GM18508 (cell line): ENCODE data around the gene SAMD13.

Source experiments
- ATAC-seq: cut with Tn5 transposase; IDR thresholded peaks from one replicate; pipeline ENCODE4 v1.9.1; 2021; ENCODE audit warnings: moderate number of reproducible peaks; ENCODE audit not compliant: insufficient read depth, unreplicated experiment

The SAMD13 gene

DNA sequence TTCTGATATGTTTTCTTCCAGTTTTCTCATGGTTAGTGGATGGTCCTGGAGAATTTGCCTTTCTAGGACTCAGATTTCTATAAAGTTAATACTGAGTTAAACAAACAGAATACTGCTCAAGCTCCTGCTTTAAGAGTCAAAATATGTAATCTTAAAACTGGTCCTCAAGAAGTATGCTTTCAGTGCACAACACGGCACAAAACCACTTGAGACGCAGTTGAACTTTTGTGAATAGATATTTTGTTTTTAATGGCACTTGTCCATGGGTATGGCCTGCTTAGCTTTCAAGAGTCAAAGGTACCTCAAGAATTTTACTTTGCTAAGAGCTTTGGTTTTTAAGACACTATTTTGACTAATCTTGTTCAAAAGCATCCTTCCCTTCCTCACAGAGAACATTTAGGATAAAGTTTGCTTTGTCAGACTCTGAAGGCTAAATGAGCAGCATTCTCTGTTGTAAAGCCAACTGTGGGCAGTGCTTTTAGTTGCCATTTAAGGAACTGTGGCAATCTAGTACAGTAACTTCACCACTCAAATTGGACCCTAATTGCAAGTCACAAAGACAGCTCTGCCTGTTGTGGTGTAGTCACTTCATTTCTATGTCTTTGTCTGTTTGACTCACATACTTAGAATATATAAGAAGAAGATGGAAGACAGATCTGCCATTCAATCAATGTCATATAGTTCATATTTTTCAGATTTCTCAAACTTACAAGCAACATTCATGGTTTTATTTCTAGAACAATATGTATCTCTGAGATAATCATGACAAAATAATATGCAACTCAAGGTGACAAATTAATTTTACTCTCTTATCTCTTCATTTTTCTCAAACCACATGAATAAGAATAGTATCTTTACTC lies 28.8 kb downstream of the SAMD13 start:
- no peak for ATAC-seq

DNA sequence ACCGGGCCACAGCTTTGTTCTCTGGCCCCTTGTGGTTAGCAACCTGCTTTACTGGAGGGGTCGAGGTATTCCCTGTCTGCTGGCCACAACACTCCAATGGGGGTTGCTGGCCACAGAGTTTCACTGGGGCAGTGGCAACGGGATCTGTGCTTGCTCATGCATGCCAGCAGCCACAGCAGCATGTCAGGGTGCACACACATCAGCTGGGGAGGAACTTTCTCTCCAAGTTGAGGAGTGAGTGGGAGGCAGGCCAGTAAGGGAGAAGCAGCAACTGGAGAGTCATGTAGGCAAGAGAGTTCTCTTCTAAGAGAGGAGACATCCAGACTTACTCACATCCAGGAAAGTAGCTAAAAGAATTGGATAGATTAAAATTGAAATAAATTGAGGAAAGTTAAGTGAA lies 38.0 kb downstream of the SAMD13 start:
- ATAC-seq, result no peak

GRCh38 chr1:84344286-84344685 lies 42.8 kb downstream of the SAMD13 start:
- ATAC-seq, result no peak

- ATAC-seq, result no peak
Measured at GRCh38 chr1:84345220-84345619, 43.7 kb downstream of the SAMD13 start.

DNA sequence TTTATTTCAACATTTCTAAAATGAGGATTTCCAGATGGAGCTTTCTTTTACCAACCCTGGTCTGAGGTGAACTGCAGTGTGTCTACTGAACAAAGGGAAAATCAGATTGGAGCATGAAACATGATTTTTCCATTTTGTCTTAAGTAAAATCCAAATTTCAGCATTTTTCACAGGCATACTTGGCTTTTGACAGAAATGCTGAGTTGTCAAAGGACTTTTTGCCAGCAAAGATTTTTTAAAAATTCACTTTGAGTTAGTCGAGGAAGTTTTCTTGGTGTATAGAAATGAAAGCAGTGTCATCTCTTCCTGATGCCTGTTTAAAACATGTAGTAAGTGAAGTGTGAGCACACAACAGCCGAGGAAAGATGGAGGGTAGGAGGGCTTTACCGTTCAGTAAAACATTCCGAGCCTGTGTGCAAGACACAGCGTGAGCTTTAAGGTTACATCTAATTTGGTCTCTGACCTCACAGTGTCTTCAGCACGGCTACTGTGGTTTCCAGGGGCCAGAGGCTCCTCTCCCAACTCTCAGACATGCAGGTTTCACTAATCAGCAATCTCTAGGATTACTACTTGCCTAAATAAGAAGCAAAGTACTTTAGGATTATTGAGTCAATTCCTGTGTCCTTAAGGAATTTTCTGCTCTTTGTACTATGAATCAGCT lies 45.9 kb downstream of the SAMD13 start:
- ATAC-seq, result no peak

DNA sequence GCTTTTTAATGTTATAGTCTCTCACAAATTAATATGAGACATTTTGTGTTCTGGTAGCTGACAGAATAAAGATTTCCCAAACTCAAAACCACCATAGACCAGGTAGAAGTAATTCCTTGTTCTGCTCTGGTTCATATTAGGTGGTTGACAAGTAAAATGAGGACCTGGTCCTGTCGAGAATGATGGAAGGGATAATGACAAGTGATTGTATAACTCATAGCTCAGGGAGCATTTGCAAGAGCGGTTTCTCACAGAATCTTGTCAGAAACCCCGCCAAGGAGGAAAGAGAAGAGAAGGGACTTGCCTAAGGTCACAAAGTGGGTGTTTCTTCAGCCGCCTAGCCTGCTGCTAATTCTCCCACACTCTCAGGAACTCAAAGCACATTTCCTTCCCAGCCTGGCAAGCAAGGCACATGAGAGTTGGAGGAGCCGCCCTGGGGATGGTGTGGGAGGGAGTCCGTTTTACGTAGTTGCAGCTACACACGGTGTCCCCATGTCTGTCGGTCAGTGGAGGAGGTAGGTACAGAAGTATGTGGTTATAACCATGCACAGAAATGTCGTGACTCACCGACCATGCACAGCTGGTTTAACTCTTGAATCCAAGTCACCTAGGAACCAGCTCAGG lies 46.5 kb downstream of the SAMD13 start:
- no peak for ATAC-seq

DNA sequence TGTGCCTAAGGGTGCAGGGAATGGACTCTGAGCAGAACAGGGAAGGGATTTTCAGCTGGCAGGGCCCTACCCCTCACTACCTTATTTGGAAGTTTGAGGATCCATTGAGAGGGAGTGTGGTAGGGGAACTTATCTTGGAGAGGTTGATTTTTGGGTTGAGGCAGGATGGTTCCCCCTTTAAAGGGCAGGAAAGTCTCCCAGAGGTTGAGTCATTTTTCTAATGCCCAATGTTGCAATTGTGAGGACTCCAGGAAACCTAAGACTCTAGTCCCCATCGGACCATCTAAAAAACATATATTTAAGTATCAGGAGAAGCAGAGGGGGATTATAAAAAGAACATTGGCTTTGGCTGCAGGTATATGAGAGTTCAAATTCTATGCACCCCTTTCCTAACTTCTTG lies 47.3 kb downstream of the SAMD13 start:
- ATAC-seq, result no peak

GRCh38 chr1:84350104-84350503 lies 48.6 kb downstream of the SAMD13 start:
- ATAC-seq, result no peak

GRCh38 chr1:84350550-84350949 lies 49.0 kb downstream of the SAMD13 start:
- ATAC-seq, result no peak

- no peak for ATAC-seq
Measured at GRCh38 chr1:84352298-84353106, 51.0 kb downstream of the SAMD13 start.

DNA sequence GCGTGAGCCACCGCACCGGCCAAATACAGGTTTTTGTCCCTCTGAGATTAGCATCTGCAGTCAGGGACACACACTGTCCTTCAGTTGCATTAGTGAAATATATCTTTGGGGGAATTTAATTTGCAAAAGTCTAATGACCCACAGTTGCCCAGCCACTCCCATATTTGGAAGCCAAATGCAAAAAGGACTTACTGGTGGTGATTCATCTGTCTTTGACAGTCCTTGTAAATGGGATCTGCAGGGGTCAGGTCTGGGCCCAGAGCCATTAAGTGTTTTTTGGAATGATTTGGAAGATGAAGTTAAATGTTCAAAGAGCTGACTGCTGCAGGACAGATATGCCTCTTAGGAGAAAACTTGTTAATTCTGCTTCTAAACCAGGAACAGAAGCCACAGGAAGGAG lies 52.2 kb downstream of the SAMD13 start:
- ATAC-seq, result no peak

DNA sequence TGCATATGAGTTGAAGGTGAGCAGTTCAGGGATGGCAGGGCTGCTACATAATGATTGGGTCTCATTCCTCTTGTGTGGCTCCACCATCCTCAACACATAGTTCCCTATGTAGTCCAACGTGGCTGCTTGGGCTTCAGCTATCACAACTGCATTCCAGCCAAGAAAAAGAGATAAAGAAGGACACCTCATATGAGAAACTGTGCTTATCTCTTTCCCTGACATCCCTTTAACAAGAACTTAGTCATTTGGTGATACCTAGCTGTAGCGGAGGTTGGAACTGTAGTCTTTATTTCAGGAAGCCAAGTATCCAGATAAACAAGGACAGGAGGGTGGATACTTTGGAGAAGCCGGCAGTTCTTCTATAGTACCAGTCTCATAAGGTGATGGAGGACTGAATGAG lies 54.0 kb downstream of the SAMD13 start:
- no peak for ATAC-seq

DNA sequence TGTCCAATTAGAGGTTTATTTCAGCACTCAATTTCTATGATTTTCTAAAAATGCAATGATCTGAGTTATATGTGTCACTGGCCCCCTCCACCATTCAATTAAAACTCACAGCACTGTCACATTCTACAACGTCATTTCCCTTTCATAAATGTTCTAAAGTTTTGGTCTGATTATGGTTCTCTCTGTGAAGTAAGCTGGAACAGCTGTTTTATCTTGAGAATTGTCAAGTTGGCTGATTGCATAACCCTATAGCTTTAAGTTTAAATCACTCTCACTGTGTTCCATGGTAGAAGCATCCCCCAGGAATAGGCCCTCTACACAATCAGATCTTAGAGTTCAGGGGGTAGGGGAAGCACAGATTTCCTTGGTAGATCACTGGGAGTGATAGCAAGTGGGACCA lies 55.4 kb downstream of the SAMD13 start:
- ATAC-seq, result no peak

DNA sequence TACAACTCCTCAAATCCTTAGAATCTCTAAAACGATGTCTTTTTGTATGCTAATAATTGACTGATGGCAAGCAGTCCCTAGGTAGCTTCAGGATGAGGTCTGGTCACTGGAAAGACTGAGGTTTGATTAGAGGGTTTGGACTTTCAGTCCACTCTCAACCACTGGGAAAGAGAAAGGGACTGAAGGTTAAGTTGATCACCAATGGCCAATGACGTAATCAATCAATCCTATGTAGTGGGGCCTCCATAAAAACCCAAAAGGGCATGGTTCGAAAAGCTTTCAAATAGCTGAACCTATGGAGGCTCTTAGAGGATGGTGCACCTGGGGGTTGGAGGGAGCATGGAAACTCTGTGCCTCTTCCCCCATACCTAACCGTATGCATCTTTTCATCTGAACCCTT lies 57.2 kb downstream of the SAMD13 start:
- no peak for ATAC-seq

GRCh38 chr1:84360316-84360715 lies 58.8 kb downstream of the SAMD13 start:
- ATAC-seq, result no peak

DNA sequence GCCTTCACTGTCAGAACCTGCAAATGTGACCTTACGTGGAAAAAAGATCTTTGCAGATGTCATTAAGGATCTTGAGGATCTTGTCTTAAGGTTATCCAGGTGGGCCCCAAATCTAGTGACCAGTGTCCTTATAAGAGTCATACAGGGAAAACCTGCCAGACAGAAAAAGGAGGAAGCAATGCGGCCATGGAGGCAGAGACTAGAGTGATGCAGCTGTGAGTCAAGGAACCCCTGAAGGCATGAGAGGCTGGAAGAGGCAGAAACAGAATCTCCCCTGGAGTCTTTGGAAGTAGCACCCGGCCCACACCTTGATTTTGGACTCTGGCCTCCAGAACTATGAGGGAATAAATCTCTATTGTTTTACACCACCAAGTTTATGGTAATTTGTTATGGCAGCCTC lies 60.3 kb downstream of the SAMD13 start:
- ATAC-seq, result no peak

DNA sequence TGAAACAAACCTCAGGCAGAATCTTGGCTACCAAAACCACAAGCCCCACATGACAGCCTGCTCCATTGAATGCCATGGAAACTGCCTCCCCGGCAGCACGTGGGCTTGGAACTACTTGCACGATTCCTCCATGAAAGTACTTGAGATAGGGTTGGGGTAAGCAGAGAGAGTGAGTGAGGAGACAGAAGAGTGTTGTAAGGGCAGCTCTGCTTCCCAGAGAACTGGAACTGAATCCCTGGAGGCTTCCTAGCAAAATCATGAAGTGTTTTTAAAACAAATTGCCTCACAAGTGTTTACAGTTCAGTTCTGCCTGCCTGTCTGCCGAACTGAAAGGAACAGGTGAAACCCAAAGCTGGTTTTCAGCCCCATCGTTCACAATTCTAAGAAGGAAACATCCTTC lies 61.5 kb downstream of the SAMD13 start:
- no peak for ATAC-seq

- no peak for ATAC-seq
Measured at GRCh38 chr1:84363622-84364021, 62.1 kb downstream of the SAMD13 start.

DNA sequence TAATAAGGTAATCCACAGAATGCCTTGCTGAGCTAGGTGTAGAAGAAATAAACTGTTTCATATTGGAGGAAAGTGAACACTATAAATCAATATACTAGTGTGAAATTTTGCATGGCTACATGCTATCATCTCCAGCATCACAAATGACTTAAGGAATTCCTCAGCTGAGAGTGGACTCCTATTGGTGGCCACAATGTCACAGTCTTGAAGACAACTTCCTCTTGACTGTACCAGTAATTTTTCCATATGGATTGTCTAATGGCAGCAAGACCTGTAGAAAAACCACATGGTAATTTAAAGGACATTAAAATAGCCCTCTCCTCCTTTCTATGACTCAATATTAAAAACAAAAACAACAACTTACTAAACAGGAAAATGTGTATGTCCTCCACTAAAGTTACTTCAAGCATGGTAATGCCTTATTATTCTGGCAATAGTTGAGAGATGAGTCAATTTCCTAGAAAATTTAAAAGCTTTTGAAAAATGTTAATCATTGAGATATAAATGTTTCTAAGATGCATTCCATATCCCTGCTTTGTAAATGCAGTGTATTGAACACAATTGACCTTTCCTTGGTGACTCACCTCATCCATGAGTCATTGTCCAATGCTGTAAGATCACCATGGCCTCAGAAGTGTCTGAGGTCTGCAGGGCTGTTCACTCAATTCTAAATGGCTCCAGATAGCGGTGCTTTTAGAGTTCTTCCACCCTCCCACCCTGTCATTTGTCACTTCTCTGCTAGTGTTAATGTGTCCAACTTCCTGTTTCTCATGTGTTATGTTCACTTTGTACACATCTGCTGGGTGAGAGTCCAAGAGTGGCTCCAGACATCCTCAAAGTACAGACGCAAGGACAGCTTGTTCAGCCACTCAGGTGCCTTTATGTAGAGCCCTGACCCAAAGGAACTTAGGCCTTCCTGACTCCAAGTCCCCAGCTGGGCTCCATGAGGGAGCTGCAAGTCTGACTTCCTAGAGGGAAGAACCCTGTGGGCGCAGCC lies 64.0 kb downstream of the SAMD13 start:
- ATAC-seq, result no peak
